MM.1S (cell line): ENCODE measurements around the gene PLPP7.
A peak's percentile ranks its signal among the peaks of the same experiment; 100 is the strongest.

Experiments used
- DNase-seq: peaks from one replicate; pipeline ENCODE4 v3.0.0-alpha.2; 2015
- H2AFZ ChIP-seq: fragments of 300-600 bp; sonication (generic); 2 replicates; pipeline ENCODE4 v1.6.0; 2016; ENCODE audit warnings: antibody characterized with exemption, low read length
- H3F3A ChIP-seq: fragments of 300-600 bp; sonication (generic); 2 replicates; pipeline ENCODE4 v1.6.1; 2016; ENCODE audit warnings: mild to moderate bottlenecking, antibody characterized with exemption, low read length, moderate library complexity, mixed read lengths; ENCODE audit not compliant: insufficient read depth
- H3K27ac ChIP-seq: fragments of 300-600 bp; sonication (generic); 2 replicates; pipeline ENCODE4 v1.5.1; 2016; ENCODE audit warnings: mild to moderate bottlenecking, low read length
- H3K27me3 ChIP-seq: fragments of 300-600 bp; sonication (generic); replicated peaks from 2 replicates; pipeline ENCODE4 v1.6.0; 2016; ENCODE audit warnings: low read length; ENCODE audit not compliant: insufficient read depth
- H3K36me3 ChIP-seq: fragments of 300-600 bp; sonication (generic); replicated peaks from 2 replicates; pipeline ENCODE4 v1.6.1; 2016; ENCODE audit warnings: mild to moderate bottlenecking, low read length, mixed read lengths; ENCODE audit not compliant: insufficient read depth
- H3K4me1 ChIP-seq: fragments of 300-600 bp; sonication (generic); 2 replicates; pipeline ENCODE4 v1.6.1; 2016; ENCODE audit warnings: low read length, mixed read lengths
- H3K4me2 ChIP-seq: fragments of 300-600 bp; sonication (generic); 2 replicates; pipeline ENCODE4 v1.6.0; 2016; ENCODE audit warnings: low read depth, low read length
- H3K4me3 ChIP-seq: fragments of 300-600 bp; sonication (generic); 2 replicates; pipeline ENCODE4 v1.5.1; 2016; ENCODE audit warnings: low read length, mixed read lengths
- H3K79me2 ChIP-seq: fragments of 300-600 bp; sonication (generic); 2 replicates; pipeline ENCODE4 v1.6.1; 2016; ENCODE audit warnings: mixed run types, low read length, mixed read lengths
- H3K9ac ChIP-seq: fragments of 300-600 bp; sonication (generic); 2 replicates; pipeline ENCODE4 v1.6.1; 2016; ENCODE audit warnings: low read length, mixed read lengths
- H3K9me2 ChIP-seq: fragments of 300-600 bp; sonication (generic); replicated peaks from 2 replicates; pipeline ENCODE4 v1.6.1; 2016; ENCODE audit warnings: mild to moderate bottlenecking, low read length, mixed read lengths; ENCODE audit not compliant: insufficient read depth
- H3K9me3 ChIP-seq: fragments of 300-600 bp; sonication (generic); replicated peaks from 2 replicates; pipeline ENCODE4 v1.6.1; 2016; ENCODE audit warnings: mild to moderate bottlenecking, low read length, mixed read lengths; ENCODE audit not compliant: insufficient read depth
- H4K20me1 ChIP-seq: fragments of 300-600 bp; sonication (generic); 2 replicates; pipeline ENCODE4 v1.6.1; 2016; ENCODE audit warnings: mild to moderate bottlenecking, low read length, moderate library complexity, mixed read lengths; ENCODE audit not compliant: insufficient read depth
- EZH2 ChIP-seq: fragments of 300-600 bp; sonication (generic); optimal IDR thresholded peaks from 2 replicates; pipeline ENCODE3; 2017; ENCODE audit warnings: low read depth, mild to moderate bottlenecking, antibody characterized with exemption, low read length, mixed read lengths
- EZH2phosphoT487 ChIP-seq: fragments of 300-600 bp; sonication (generic); IDR thresholded peaks from 2 replicates; pipeline ENCODE4 v1.6.1; 2018; ENCODE audit warnings: antibody characterized with exemption, low read length
- TF ChIP-seq, protein P1 (sequence below): fragments of 300-600 bp; sonication (generic); IDR thresholded peaks from 2 replicates; pipeline ENCODE4 v1.5.1; 2016; ENCODE audit warnings: antibody characterized with exemption, low read length, mixed read lengths

The PLPP7 gene

DNA sequence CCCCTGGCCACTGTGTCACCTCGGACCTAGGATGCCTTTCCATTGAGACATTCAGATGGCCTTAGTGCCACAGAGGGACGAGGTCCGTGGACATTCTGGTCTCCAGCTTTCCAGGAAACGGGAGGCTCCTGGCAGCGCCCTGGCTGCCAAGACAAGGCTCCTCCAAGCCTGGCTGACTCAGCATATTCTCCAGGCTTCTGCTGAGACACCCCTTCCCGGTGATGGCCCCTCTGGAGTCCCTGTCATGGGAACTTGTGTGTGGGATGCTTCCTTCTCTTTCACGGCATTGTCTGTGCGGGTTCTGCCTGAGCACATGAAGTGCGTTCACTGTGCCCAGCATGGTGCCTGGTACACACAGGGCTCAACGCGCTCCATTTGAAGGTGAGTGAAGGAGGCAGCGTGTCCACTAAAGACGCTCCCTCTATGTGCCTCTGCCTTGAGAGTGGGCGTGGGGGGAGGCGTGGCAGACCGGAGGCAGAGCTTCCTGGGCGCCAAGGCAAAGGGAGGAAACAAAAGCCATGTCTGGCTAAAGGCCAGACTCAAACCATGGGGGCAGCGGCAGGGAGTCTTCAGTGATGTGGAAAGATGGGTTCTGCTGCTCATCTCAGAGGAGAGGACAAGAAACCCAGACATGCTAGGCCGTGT lies 58.0 kb downstream of the PLPP7 start:
- Histone ChIP-seq H2AFZ (no peak overlapping the region), H4K20me1 (no peaks in the 10 kb centered on the region), H3K4me2 (no peak overlapping the region), H3F3A (no peaks in the 10 kb centered on the region), H3K4me1 (no peaks in the 10 kb centered on the region), H3K9me2 (no peaks in the 10 kb centered on the region), H3K9ac (no peak overlapping the region), H3K9me3 (no peaks in the 10 kb centered on the region), H3K27ac (no peak overlapping the region), H3K79me2 (no peaks in the 10 kb centered on the region), H3K4me3 (no peak overlapping the region), H3K27me3 (no peaks in the 10 kb centered on the region), H3K36me3 (no peaks in the 10 kb centered on the region)
- DNase-seq, result no peak
- no peak for TF ChIP-seq EZH2phosphoT487
- TF ChIP-seq, protein P1, sequence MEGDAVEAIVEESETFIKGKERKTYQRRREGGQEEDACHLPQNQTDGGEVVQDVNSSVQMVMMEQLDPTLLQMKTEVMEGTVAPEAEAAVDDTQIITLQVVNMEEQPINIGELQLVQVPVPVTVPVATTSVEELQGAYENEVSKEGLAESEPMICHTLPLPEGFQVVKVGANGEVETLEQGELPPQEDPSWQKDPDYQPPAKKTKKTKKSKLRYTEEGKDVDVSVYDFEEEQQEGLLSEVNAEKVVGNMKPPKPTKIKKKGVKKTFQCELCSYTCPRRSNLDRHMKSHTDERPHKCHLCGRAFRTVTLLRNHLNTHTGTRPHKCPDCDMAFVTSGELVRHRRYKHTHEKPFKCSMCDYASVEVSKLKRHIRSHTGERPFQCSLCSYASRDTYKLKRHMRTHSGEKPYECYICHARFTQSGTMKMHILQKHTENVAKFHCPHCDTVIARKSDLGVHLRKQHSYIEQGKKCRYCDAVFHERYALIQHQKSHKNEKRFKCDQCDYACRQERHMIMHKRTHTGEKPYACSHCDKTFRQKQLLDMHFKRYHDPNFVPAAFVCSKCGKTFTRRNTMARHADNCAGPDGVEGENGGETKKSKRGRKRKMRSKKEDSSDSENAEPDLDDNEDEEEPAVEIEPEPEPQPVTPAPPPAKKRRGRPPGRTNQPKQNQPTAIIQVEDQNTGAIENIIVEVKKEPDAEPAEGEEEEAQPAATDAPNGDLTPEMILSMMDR, result no peak
- TF ChIP-seq EZH2, result no peak

DNA sequence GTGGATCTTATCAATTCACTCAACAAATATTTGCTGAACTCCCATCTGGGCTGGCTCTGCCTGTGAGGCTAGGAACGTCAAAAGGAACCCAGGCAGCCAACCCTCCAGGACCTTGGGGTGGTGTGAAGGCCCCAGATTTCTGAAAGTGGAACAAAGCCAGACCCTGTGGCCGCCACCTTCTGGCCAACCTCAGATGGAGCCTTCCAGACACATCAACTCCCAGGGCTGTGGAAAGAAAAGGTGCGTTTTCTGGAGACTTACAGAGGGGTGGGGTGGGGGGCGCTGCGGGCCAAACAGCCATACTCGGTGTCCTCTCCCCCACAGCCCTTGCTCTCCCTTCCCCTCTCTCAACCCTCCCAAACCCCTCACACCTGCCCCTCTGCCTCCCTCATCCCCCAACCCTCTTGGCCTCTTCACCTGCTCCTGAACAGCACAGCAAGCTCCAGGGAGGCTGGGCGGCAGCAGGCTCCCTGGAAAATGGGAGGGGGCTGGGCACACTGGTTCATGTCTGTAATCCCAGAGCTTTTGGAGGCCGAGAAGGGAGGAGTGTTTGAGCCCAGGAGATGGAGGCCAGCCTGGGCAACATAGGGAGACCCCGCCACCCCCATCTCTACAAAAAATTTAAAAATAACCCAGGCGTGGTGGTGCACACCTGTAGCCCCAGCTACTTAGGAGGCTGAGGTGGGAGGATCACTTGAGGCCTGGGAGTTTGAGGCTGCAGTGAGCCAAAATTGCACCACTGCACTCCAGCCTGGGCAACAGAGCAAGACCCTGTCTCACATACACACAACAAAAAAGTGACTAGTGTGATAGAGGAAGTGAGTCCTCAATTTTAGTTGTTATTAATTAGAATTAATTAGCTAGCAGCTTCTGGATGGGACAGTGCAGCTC lies 59.4 kb downstream of the PLPP7 start:
- DNase-seq, result no peak
- Histone ChIP-seq H3F3A (no peaks in the 10 kb centered on the region), H2AFZ (no peak overlapping the region), H3K27ac (no peak overlapping the region), H3K36me3 (no peaks in the 10 kb centered on the region), H4K20me1 (no peaks in the 10 kb centered on the region), H3K4me3 (no peak overlapping the region), H3K9ac (no peak overlapping the region), H3K9me2 (no peaks in the 10 kb centered on the region), H3K27me3 (no peaks in the 10 kb centered on the region), H3K79me2 (no peaks in the 10 kb centered on the region), H3K4me1 (no peaks in the 10 kb centered on the region), H3K4me2 (no peak overlapping the region), H3K9me3 (no peaks in the 10 kb centered on the region)
- TF ChIP-seq, protein P1, result 0 out of 2 replicates have a peak, but pooled peaks have one; percentile 19
- TF ChIP-seq EZH2, result no peak

DNA sequence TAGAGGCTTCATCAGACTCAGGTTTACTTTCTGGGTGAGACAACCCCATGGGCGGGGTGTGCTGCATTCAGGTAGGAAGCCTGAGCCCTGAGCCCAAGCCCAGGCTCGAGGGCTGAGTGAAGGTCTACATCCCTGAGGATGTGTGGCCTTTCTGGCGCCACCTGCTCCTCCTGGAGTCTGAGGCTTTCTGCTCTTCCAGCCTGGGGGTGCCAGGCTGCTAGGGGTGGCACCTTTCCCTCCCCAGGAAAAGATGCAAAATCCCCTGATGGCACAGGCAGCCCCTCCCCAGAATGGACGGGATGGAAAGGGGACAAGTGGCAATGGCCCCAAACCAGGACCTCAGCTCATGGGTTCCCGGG lies 60.0 kb downstream of the PLPP7 start:
- Histone ChIP-seq H3K9ac (no peak overlapping the region), H3K4me3 (no peak overlapping the region), H3K9me3 (no peaks in the 10 kb centered on the region), H3K27ac (no peak overlapping the region), H3K79me2 (no peaks in the 10 kb centered on the region), H3K4me2 (peak overlapping the region; percentile 83), H3K4me1 (no peaks in the 10 kb centered on the region), H3F3A (no peaks in the 10 kb centered on the region), H3K9me2 (no peaks in the 10 kb centered on the region), H2AFZ (peak overlapping the region; percentile 96), H4K20me1 (no peaks in the 10 kb centered on the region), H3K27me3 (no peaks in the 10 kb centered on the region), H3K36me3 (no peaks in the 10 kb centered on the region)
- no peak for DNase-seq
- TF ChIP-seq EZH2phosphoT487 (no peak), EZH2 (no peak)
- TF ChIP-seq, protein P1, result no peak
